CD4-positive, alpha-beta T cell (primary cell): ENCODE results near the gene ZNF169. TPM values are rescaled to one million over a fixed set of nuclear protein-coding genes. Genes with fewer than 3 reads are reported as not detected.
A peak's percentile ranks its signal among the peaks of the same experiment; 100 is the strongest.

Experiments
- ATAC-seq: fragments of 200-7000 bp; cut with Tn5 transposase; one replicate; pipeline ENCODE4 v1.10.0; 2022; ENCODE audit warnings: mild to moderate bottlenecking; ENCODE audit not compliant: poor library complexity
- CTCF ChIA-PET: fragments of 350-600 bp; sonication (Branson Sonifier 250); formaldehyde crosslinking; loops from one replicate; lab custom pipeline; 2021; ENCODE audit warnings: antibody characterized with exemption, inconsistent platforms; lab: Charles Lee
- POLR2A ChIA-PET: fragments of 350-600 bp; sonication (Branson Sonifier 250); formaldehyde crosslinking; loops from one replicate; lab custom pipeline; 2021; ENCODE audit warnings: antibody characterized with exemption, inconsistent platforms; lab: Charles Lee
- DNase-seq, 14 experiments: peaks; one replicate each; pipeline ENCODE4 v3.0.0-alpha.2; 2013 to 2020; ENCODE audit warnings: mixed read lengths in 2 of 14
- H3K27ac ChIP-seq, 2 donors: one replicate each; pipeline versions ENCODE4 v1.5.1 to v1.7.0; 2013; ENCODE audit warnings: low read length in 2 of 2, low read depth in 1 of 2, mild to moderate bottlenecking in 1 of 2
- H3K27me3 ChIP-seq, 2 experiments: 1 replicate in 1 of 2; 2 replicates in 1 of 2; pipeline versions ENCODE4 v1.6.1 to v1.7.0; 2013; ENCODE audit warnings: low read length in 2 of 2, control low read depth in 1 of 2, mild to moderate bottlenecking in 1 of 2, moderate library complexity in 1 of 2; ENCODE audit not compliant: insufficient read depth in 2 of 2, control insufficient read depth in 1 of 2
- H3K36me3 ChIP-seq: one replicate; pipeline ENCODE4 v1.6.1; 2013; ENCODE audit warnings: low read length, control low read depth; ENCODE audit not compliant: insufficient read depth
- H3K4me1 ChIP-seq: one replicate; pipeline ENCODE4 v1.6.1; 2013; ENCODE audit warnings: low read length, control low read depth; ENCODE audit not compliant: insufficient read depth
- H3K4me3 ChIP-seq: one replicate; pipeline ENCODE4 v1.5.1; 2013; ENCODE audit warnings: mild to moderate bottlenecking, low read length, moderate library complexity
- H3K9me3 ChIP-seq, 2 experiments: 1 replicate in 1 of 2; 2 replicates in 1 of 2; pipeline versions ENCODE4 v1.6.1 to v1.7.0; 2013; ENCODE audit warnings: low read length in 2 of 2, mild to moderate bottlenecking in 2 of 2, control low read depth in 1 of 2, moderate library complexity in 1 of 2; ENCODE audit not compliant: control insufficient read depth in 1 of 2, insufficient read depth in 1 of 2
- H3K27ac Mint-ChIP-seq: one replicate; pipeline ENCODE4 v1.8.0; 2020; ENCODE audit warnings: mixed read lengths
- H3K27me3 Mint-ChIP-seq: one replicate; pipeline ENCODE4 v1.8.0; 2021; ENCODE audit warnings: mixed read lengths
- H3K36me3 Mint-ChIP-seq: one replicate; pipeline ENCODE4 v1.8.0; 2021; ENCODE audit warnings: low read depth, mixed read lengths
- H3K4me1 Mint-ChIP-seq: one replicate; pipeline ENCODE4 v1.8.0; 2021; ENCODE audit warnings: low read depth, mixed read lengths
- H3K4me3 Mint-ChIP-seq: one replicate; pipeline ENCODE4 v1.8.0; 2020; ENCODE audit warnings: mild to moderate bottlenecking, mixed read lengths
- H3K9me3 Mint-ChIP-seq: one replicate; pipeline ENCODE4 v1.8.0; 2020; ENCODE audit warnings: mixed read lengths
- intact Hi-C, 2 experiments: fragments of 100-400 bp; cut with DNase I in 1 of 2; cut with micrococcal nuclease in 1 of 2; formaldehyde crosslinking; loops; one replicate each; pipeline versions ENCODE4 v1.15.1 to v1.9.0; 2023 to 2025; cut with DNase I, micrococcal nuclease
- polyA plus RNA-seq, 2 donors: library from polyadenylated mRNA; unstranded; fragments of 120-200 nt; gene quantifications; one replicate each; pipeline ENCODE4 v1.2.1, GENCODE V29; 2013
- total RNA-seq, 174 experiments: library from RNA in 2 of 174; stranded (reverse) in 2 of 174; gene quantifications; one replicate each; pipeline ENCODE4 v1.2.3 and lab custom pipeline; 2021 to 2026
- TF ChIP-seq, protein P1 (sequence below): fragments of 200-600 bp; IDR thresholded peaks from one replicate; pipeline ENCODE4 v1.8.0; 2022; ENCODE audit warnings: antibody characterized with exemption, mild to moderate bottlenecking

The ZNF169 gene
- total RNA-seq (1 to 10 TPM; 3.5 to 5.1 TPM), total RNA-seq (lab: John Stamatoyannopoulos, UW) (5.0 to 30.1 (median 14.0) reads per million in 172 experiments)
- polyA plus RNA-seq (2013, experiment 1 of 2) = 13.2 TPM
- 8.0 TPM for polyA plus RNA-seq (2013, experiment 2 of 2)

DNA sequence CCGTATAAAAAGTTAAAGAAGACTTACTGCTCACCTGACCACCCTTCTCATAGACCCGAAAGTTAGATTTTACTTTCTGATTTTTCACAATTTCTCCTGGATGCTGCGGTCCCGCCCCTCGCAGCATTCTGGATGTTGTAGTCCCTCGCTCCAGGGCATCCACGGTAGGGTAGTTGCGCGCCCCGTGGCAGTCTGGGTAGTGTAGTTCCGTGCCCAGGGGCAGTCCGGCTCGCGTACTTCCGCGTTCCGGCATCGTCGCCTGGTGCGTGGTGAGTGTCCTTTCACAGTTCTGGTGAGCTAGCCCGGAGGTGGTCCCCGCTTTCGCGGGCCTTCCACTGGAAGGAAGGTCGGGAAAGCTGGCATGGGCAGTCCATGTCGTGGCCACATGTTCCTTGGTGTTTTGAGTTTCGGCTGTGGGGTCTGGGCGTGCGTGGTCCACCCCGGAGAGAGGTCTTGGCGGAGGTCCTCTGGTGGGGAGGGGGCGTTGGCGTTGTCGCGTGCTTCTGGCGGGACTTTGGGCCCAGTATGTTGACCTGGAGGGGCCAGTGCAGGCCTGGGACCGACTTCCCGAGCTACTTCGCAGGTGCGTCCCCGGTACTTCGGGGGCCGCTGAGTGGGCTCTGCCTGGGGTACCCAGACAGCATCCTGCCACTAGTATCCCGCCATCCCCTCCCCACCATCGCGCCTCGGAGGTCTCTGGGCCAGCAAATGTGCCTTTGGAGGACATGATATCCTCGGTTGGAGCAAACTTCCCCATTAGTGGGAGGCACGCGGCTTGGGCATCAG lies at the start of gene ZNF169:
ZNF169 (plus strand) TSS at position 222 of the 786 bp plus-strand sequence. CDS start 19,515 bp downstream, outside the sequence.
- Mint-ChIP-seq H3K4me1 (peaks cover 46% of the 10 kb centered on the region), H3K36me3 (peaks cover 23% of the 10 kb centered on the region), H3K4me3 (peak within 1 kb of the TSS; percentile 98), H3K27ac (peak within 1 kb of the TSS; percentile 88), H3K9me3 (no peaks in the 10 kb centered on the region), H3K27me3 (peaks cover 5% of the 10 kb centered on the region)
- Histone ChIP-seq H3K36me3 (peaks cover 4% of the 10 kb centered on the region), H3K4me1 (peaks cover 21% of the 10 kb centered on the region), H3K9me3 (no peaks in the 10 kb centered on the region), H3K27me3 (peaks cover 0 to 6% of the 10 kb centered on the region in 2 experiments), H3K27ac (peak within 1 kb of the TSS; percentile 35 to 38), H3K4me3 (peak within 1 kb of the TSS; percentile 98)
- CTCF ChIA-PET = interaction anchor here (1.1 kb wide), 1 partner anchor 9 kb away, joined by 3 read pairs; no protein-coding TSS in a partner anchor
- DNase-seq (peak; percentile 74 to 91 (median 82)), ATAC-seq (peak; percentile 100)
- intact Hi-C loops = loop anchor here (2.0 to 10.0 kb wide), 6 partner anchors 94 to 1964 kb away; partner anchors contain the start of genes AOPEP (in 1 of the 2), BICD2 (in 1 of the 2), CENPP (in 1 of the 2) and IARS1 (in 1 of the 2)
- POLR2A ChIA-PET = interaction anchor here (1.3 kb wide), 2 partner anchors 9 to 93 kb away, joined by 3 to 6 read pairs; no protein-coding TSS in a partner anchor
- TF ChIP-seq, protein P1, sequence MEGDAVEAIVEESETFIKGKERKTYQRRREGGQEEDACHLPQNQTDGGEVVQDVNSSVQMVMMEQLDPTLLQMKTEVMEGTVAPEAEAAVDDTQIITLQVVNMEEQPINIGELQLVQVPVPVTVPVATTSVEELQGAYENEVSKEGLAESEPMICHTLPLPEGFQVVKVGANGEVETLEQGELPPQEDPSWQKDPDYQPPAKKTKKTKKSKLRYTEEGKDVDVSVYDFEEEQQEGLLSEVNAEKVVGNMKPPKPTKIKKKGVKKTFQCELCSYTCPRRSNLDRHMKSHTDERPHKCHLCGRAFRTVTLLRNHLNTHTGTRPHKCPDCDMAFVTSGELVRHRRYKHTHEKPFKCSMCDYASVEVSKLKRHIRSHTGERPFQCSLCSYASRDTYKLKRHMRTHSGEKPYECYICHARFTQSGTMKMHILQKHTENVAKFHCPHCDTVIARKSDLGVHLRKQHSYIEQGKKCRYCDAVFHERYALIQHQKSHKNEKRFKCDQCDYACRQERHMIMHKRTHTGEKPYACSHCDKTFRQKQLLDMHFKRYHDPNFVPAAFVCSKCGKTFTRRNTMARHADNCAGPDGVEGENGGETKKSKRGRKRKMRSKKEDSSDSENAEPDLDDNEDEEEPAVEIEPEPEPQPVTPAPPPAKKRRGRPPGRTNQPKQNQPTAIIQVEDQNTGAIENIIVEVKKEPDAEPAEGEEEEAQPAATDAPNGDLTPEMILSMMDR = no peak

DNA sequence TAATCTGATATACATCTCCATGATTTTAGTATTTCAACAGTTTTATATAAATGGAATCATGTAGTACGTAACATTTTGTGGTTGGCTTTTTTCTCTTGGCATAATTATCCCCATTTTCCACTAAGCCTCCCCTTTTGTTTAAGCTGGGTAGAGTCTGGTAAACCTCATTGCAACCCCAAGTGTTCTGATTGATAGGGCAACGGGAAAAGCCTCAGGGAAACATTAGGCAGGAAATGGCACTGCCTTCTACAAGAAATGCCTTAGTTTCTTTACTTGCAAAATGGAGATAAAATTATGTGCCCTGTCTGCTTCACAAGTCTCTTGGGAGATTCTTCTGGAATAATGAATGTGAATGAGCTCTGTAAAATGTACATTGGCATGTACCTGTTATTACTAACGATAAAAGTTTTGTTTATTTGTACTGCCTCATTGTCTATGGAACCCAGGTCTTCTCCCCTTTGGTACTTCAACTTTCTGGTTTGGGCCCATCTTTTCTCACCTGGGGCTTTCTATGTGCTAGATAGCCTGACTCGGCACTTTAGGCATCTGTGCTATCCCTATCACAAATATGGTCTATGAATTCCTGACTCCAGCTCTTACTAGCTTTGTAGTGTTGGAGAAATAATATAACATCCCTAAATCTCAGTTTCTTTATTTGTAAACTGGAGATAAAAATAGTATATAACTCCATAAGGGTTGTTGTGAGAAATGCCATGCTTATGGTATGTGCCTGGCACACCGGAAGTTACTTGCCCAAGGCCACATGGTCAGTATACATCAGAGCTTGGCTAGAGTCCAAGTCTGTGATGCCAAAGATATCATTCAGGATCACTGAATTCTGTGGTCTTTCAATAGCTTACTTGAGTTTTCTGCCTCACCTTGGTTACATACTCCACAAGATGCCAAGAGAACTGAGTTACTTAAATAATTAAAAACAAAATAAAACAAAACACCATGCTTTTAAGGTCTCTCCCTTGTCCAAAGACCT lies 48.2 kb upstream of the ZNF169 start:
- peaks cover 19% of the 10 kb centered on the region for H3K27me3 Mint-ChIP-seq
- no peak overlapping the region for H3K27ac Mint-ChIP-seq
- Histone ChIP-seq H3K4me3 (no peak overlapping the region), H3K4me1 (peaks cover 5% of the 10 kb centered on the region), H3K9me3 (no peaks in the 10 kb centered on the region), H3K27ac (no peak overlapping the region), H3K27me3 (peaks cover 3 to 15% of the 10 kb centered on the region in 2 experiments), H3K36me3 (no peaks in the 10 kb centered on the region)
- DNase-seq = no peak
- ChIA-PET POLR2A (no interaction called here), CTCF (no interaction called here)
- intact Hi-C loops = loop anchor here (5.0 kb wide), 2 partner anchors 199 to 529 kb away; no protein-coding TSS in a partner anchor
- peaks cover 4% of the 10 kb centered on the region for H3K4me1 Mint-ChIP-seq
- H3K4me3 Mint-ChIP-seq = no peak overlapping the region
- TF ChIP-seq, protein P1 = no peak
- no peaks in the 10 kb centered on the region for H3K36me3 Mint-ChIP-seq
- no peaks in the 10 kb centered on the region for H3K9me3 Mint-ChIP-seq
- ATAC-seq = no peak

DNA sequence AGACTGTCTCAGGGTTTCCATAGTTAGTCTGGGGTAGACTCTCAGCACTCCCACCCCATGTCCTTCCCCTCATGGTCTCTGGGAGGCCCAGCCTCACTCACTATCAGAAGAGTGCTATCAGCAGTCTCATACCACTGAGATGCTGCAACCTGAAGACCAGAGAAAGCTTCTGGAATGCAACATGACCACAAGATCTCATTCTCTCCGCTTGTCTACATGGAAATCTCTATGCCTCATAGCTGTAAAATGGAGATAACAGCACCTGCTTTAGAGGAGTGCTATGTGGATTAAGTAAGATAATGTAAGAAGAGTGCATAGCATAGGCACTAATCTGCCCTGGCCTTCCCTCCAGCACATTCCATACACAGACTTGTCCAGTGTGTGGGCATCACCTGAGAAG lies 47.0 kb upstream of the ZNF169 start:
- no peaks in the 10 kb centered on the region for H3K36me3 Mint-ChIP-seq
- H3K27me3 Mint-ChIP-seq = peaks cover 26% of the 10 kb centered on the region
- Histone ChIP-seq H3K4me3 (no peak overlapping the region), H3K27me3 (peaks cover 3 to 15% of the 10 kb centered on the region in 2 experiments), H3K36me3 (no peaks in the 10 kb centered on the region), H3K27ac (no peak overlapping the region), H3K9me3 (no peaks in the 10 kb centered on the region), H3K4me1 (peaks cover 5% of the 10 kb centered on the region)
- peaks cover 4% of the 10 kb centered on the region for H3K4me1 Mint-ChIP-seq
- DNase-seq = no peak
- no peaks in the 10 kb centered on the region for H3K9me3 Mint-ChIP-seq
- CTCF ChIA-PET = interaction anchor here (2.0 kb wide), 1 partner anchor 15 kb away, joined by 9 read pairs; no protein-coding TSS in a partner anchor
- no peak for ATAC-seq
- intact Hi-C loops = loop anchor here (2.0 to 5.0 kb wide), 3 partner anchors 197 to 530 kb away; no protein-coding TSS in a partner anchor
- TF ChIP-seq, protein P1 = no peak
- no peak overlapping the region for H3K27ac Mint-ChIP-seq
- POLR2A ChIA-PET = interaction anchor here (0.6 kb wide), 1 partner anchor 15 kb away, joined by 3 read pairs; no protein-coding TSS in a partner anchor
- no peak overlapping the region for H3K4me3 Mint-ChIP-seq
